Measurements from ENCODE around the gene PAFAH2.
A peak's percentile ranks its signal among the peaks of the same experiment; 100 is the strongest.

PAFAH2 gene

GRCh38 chr1:25927521-25928265, 70.2 kb downstream of the PAFAH2 start:
- no peak for DNase-seq

GRCh38 chr1:25926731-25927496, 70.9 kb downstream of the PAFAH2 start:
- DNase-seq = peak in 1 of 2 donors; percentile 48

GRCh38 chr1:25924454-25924853, 73.4 kb downstream of the PAFAH2 start:
- no peak for DNase-seq

GRCh38 chr1:25922971-25923552, 74.8 kb downstream of the PAFAH2 start:
- peak in 1 of 2 donors; percentile 68 for DNase-seq

- DNase-seq = peak; percentile 67 to 68
Measured at GRCh38 chr1:25922056-25922970, 75.5 kb downstream of the PAFAH2 start.

- DNase-seq = no peak
Measured at GRCh38 chr1:25918615-25919014, 79.2 kb downstream of the PAFAH2 start.

- DNase-seq = no peak
Measured at GRCh38 chr1:25917996-25918395, 79.9 kb downstream of the PAFAH2 start.

- DNase-seq = no peak
Measured at GRCh38 chr1:25916460-25916859, 81.4 kb downstream of the PAFAH2 start.

- peak in 1 of 2 donors; percentile 59 for DNase-seq
Measured at GRCh38 chr1:25914074-25914995, 83.5 kb downstream of the PAFAH2 start.

GRCh38 chr1:25913206-25913605, 84.7 kb downstream of the PAFAH2 start:
- DNase-seq = no peak

- DNase-seq = no peak
Measured at GRCh38 chr1:25912076-25912831, 85.6 kb downstream of the PAFAH2 start.

GRCh38 chr1:25911162-25911561, 86.7 kb downstream of the PAFAH2 start:
- DNase-seq = no peak
